ENCODE measurements around the gene CAV3. TPM values are rescaled to one million over a fixed set of nuclear protein-coding genes. Genes with fewer than 3 reads are reported as not detected.

The CAV3 gene
- total and polyA plus RNA-seq, 9 of the 15 experiments (the other 6 are each of a cell fraction or from before 2014, with no cell fraction given): not detected

DNA sequence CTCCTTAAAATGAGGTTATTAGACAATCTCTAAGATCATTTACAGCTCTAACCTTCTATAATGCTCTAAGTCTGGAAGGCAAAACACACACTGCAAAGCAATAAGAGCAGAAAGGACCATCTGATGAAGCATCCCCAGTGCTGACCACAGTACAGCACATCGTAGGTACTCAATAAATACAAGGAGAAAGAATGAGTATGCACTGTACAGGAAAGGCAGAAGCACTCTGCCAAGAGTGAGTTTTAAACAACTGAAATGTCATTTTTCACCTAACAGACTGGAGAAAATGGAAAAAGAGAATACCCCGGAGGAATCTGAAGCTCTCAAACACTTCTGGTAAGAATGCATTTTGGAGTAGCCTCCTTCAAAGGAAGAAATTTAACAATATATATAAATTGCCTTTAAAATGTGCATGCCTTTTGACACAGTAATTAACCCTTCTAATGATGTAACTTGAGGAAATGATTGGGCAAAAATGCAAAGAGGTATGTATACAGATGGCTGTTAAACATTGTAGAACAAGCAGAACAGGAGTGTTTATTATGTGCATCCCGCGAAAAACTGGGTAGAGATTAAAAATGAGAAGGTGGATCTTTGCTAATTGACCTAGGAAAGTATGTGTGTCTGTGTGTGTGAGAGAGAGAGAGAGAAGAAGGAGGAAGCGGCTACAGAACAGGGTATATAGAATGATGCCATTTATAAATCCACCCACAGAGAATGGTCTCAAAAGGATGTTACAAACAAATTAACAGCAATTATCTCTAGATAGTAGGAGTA is 43.8 kb downstream of the CAV3 start:
- Histone ChIP-seq H3K27me3 (ENCODE audit: control insufficient read depth in 2 of 2, insufficient read depth in 2 of 2, low read length in 2 of 2) (peaks cover 3 to 12% of the 10 kb centered on the region in 2 experiments; a peak in 3 of 5 replicates), H3K79me2 (ENCODE audit: control insufficient read depth, insufficient read depth, low read length) (no peaks in the 10 kb centered on the region), H3K4me2 (ENCODE audit: insufficient read depth, low read length) (no peak overlapping the region), H3K9me3 (replicated peaks; ENCODE audit: control insufficient read depth, insufficient read depth, low read depth, low read length) (no peaks in the 10 kb centered on the region), H3K9ac (ENCODE audit: insufficient read depth in 1 of 2, low read depth in 2 of 2, low read length in 2 of 2) (no peak overlapping the region), H3K4me3 (no peak overlapping the region), H3K36me3 (ENCODE audit: control insufficient read depth, insufficient read depth, low read length) (no peaks in the 10 kb centered on the region), H3K27ac (ENCODE audit: extremely low read depth, low read depth, low read length) (no peak overlapping the region), H2AFZ (ENCODE audit: low read depth, low read length) (no peak overlapping the region), H3K4me1 (replicated peaks in 1 of 2; ENCODE audit: control insufficient read depth in 2 of 2, insufficient read depth in 2 of 2, low read length in 2 of 2) (no peaks in the 10 kb centered on the region), H4K20me1 (replicated peaks; ENCODE audit: control insufficient read depth, insufficient read depth, low read length) (no peaks in the 10 kb centered on the region), H3K9me1 (ENCODE audit: control insufficient read depth, insufficient read depth, low read length) (no peaks in the 10 kb centered on the region)
- POLR2A ChIA-PET: no interaction called here
- TF ChIP-seq RNF2 (IDR thresholded peaks at IDR 0.05): no peak
- TF ChIP-seq ZKSCAN8 (CRISPR knock-in tag; IDR thresholded peaks at IDR 0.05): peak; percentile 97
- in situ Hi-C loops (cut with MboI) (no loop called here), intact Hi-C loops (cut with micrococcal nuclease) (no loop called here)
- CTCF ChIA-PET (ENCODE audit: low intra/inter-chr PET ratio): no interaction called here
- no TSS peak for BruUV-seq (replicated peaks)
- DNase-seq (ENCODE audit: extremely low read depth in 1 of 4, low spot score in 3 of 4) (no peak), ATAC-seq (peak; percentile 34; the same call in 2 of the 3 replicates), FAIRE-seq (no peak)
- 4% methylated on average over 5 of the region's 5 CpGs for WGBS (ENCODE audit: insufficient coverage, low coverage, missing lambda C conversion rate)

DNA sequence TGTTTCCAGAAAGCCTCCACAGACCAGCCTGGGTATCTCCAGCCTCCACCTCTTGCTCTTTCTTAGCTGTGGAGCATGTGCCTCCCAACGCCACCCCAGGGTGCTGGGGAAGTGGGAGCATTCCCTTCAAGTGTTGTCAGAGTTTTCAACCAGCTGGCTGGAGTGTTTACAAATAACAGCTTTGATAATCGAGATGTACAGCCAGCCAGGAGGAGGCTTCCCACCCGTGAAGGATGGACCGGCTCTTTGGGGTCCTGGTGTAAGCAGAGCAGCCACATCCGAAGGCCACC is 44.3 kb downstream of the CAV3 start:
- H3K27me3 ChIP-seq (ENCODE audit: control insufficient read depth in 2 of 2, insufficient read depth in 2 of 2, low read length in 2 of 2): peaks cover 3 to 12% of the 10 kb centered on the region in 2 experiments; a peak in 3 of 5 replicates
- no peaks in the 10 kb centered on the region for H3K36me3 ChIP-seq (ENCODE audit: control insufficient read depth, insufficient read depth, low read length)
- no peak for DNase-seq (ENCODE audit: extremely low read depth in 1 of 4, low spot score in 3 of 4)
- H3K9me1 ChIP-seq (ENCODE audit: control insufficient read depth, insufficient read depth, low read length): no peaks in the 10 kb centered on the region
- BruUV-seq (replicated peaks): no TSS peak
- POLR2A ChIA-PET: interaction anchor here (0.5 kb wide), 1 partner anchor 83 kb away, joined by 4 read pairs; no protein-coding TSS in a partner anchor
- peak; percentile 53; the same call in 2 of the 3 replicates for ATAC-seq
- no peak overlapping the region for H2AFZ ChIP-seq (ENCODE audit: low read depth, low read length)
- H3K27ac ChIP-seq (ENCODE audit: extremely low read depth, low read depth, low read length): no peak overlapping the region
- intact Hi-C loops (cut with micrococcal nuclease) (no loop called here), in situ Hi-C loops (cut with MboI) (no loop called here)
- H4K20me1 ChIP-seq (replicated peaks; ENCODE audit: control insufficient read depth, insufficient read depth, low read length): no peaks in the 10 kb centered on the region
- no peak overlapping the region for H3K4me3 ChIP-seq
- no peak overlapping the region for H3K9ac ChIP-seq (ENCODE audit: insufficient read depth in 1 of 2, low read depth in 2 of 2, low read length in 2 of 2)
- no peaks in the 10 kb centered on the region for H3K9me3 ChIP-seq (replicated peaks; ENCODE audit: control insufficient read depth, insufficient read depth, low read depth, low read length)
- FAIRE-seq: no peak
- no peaks in the 10 kb centered on the region for H3K79me2 ChIP-seq (ENCODE audit: control insufficient read depth, insufficient read depth, low read length)
- H3K4me1 ChIP-seq (replicated peaks in 1 of 2; ENCODE audit: control insufficient read depth in 2 of 2, insufficient read depth in 2 of 2, low read length in 2 of 2): no peaks in the 10 kb centered on the region
- H3K4me2 ChIP-seq (ENCODE audit: insufficient read depth, low read length): no peak overlapping the region
- CTCF ChIA-PET (ENCODE audit: low intra/inter-chr PET ratio): no interaction called here
- under 1% methylated on average over 5 of the region's 5 CpGs for WGBS (ENCODE audit: insufficient coverage, low coverage, missing lambda C conversion rate)
- TF ChIP-seq ETS1 (conservative IDR thresholded peaks at IDR 0.05; ENCODE audit: control insufficient read depth, low read depth, low read length): no peak
- TF ChIP-seq, protein P1, sequence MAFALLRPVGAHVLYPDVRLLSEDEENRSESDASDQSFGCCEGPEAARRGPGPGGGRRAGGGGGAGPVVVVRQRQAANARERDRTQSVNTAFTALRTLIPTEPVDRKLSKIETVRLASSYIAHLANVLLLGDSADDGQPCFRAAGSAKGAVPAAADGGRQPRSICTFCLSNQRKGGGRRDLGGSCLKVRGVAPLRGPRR (CRISPR knock-in tag; IDR thresholded peaks at IDR 0.05): no peak
- TF ChIP-seq, protein P2, sequence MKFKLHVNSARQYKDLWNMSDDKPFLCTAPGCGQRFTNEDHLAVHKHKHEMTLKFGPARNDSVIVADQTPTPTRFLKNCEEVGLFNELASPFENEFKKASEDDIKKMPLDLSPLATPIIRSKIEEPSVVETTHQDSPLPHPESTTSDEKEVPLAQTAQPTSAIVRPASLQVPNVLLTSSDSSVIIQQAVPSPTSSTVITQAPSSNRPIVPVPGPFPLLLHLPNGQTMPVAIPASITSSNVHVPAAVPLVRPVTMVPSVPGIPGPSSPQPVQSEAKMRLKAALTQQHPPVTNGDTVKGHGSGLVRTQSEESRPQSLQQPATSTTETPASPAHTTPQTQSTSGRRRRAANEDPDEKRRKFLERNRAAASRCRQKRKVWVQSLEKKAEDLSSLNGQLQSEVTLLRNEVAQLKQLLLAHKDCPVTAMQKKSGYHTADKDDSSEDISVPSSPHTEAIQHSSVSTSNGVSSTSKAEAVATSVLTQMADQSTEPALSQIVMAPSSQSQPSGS (CRISPR knock-in tag; IDR thresholded peaks at IDR 0.05): no peak
- TF ChIP-seq ZSCAN32 (CRISPR knock-in tag; IDR thresholded peaks at IDR 0.05): no peak
- no peak for TF ChIP-seq SMC3 (conservative IDR thresholded peaks at IDR 0.05; ENCODE audit: insufficient read depth, low read depth, low read length)
- TF ChIP-seq U2AF1 (optimal IDR thresholded peaks at IDR 0.05; ENCODE audit: low read depth, low read length): no peak
- no peak for TF ChIP-seq GATAD2B (IDR thresholded peaks at IDR 0.05; ENCODE audit: borderline replicate concordance)
- TF ChIP-seq, protein P3, sequence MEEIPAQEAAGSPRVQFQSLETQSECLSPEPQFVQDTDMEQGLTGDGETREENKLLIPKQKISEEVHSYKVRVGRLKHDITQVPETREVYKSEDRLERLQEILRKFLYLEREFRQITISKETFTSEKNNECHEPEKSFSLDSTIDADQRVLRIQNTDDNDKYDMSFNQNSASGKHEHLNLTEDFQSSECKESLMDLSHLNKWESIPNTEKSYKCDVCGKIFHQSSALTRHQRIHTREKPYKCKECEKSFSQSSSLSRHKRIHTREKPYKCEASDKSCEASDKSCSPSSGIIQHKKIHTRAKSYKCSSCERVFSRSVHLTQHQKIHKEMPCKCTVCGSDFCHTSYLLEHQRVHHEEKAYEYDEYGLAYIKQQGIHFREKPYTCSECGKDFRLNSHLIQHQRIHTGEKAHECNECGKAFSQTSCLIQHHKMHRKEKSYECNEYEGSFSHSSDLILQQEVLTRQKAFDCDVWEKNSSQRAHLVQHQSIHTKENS (CRISPR knock-in tag; IDR thresholded peaks at IDR 0.05): no peak
- no peak for TF ChIP-seq CHD1 (IDR thresholded peaks at IDR 0.05; ENCODE audit: low read length)
